Body of pancreas (tissue), 4 donors: ENCODE data around the gene ACTR10.

Source experiments
- CTCF ChIP-seq, 7 experiments: fragments of 450-650 bp in 4 of 7; fragments of 200-600 bp in 3 of 7; sonication (generic) in 3 of 7; IDR thresholded peaks; one replicate each; pipeline ENCODE4 v1.5.1; 2016 to 2019; ENCODE audit warnings: antibody characterized with exemption in 7 of 7
- POLR2A ChIP-seq, 3 donors: fragments of 450-650 bp; IDR thresholded peaks; one replicate each; pipeline ENCODE4 v1.6.1; 2016; ENCODE audit warnings: antibody characterized with exemption in 3 of 3, mild to moderate bottlenecking in 2 of 3

GRCh38 chr14:58276208-58276607 lies 76.3 kb downstream of the ACTR10 start:
- TF ChIP-seq CTCF (IDR thresholded peaks at IDR 0.05), result no peak
- TF ChIP-seq POLR2A (IDR thresholded peaks at IDR 0.05), result no peak
